Muscle of back (tissue), 11 donors: Measurements from ENCODE around the gene SATB2. TPM values are rescaled to one million over a fixed set of nuclear protein-coding genes. Genes with fewer than 3 reads are reported as not detected.

ENCODE experiments used
- DNase-seq, 3 donors: peaks; one replicate each; pipeline versions ENCODE4 v3.0.0 to v3.0.0-alpha.2; 2013
- polyA plus RNA-seq, 10 donors: library from polyadenylated mRNA; unstranded; fragments of 120-200 nt; gene quantifications; one replicate each; pipeline ENCODE4 v1.2.1, GENCODE V29; 2013; ENCODE audit not compliant: insufficient read length in 10 of 10

The SATB2 gene
- polyA plus RNA-seq, 10 donors: 1.3 to 5.3 (median 2.3) TPM

- DNase-seq: no peak
These were observed 199.4 kb downstream of the SATB2 start for GRCh38 chr2:199258291-199258690.

- no peak for DNase-seq
These were observed 200.2 kb downstream of the SATB2 start for GRCh38 chr2:199257261-199258224.

GRCh38 chr2:199230091-199230490 is 227.6 kb downstream of the SATB2 start:
- DNase-seq: no peak

- DNase-seq: peak in 1 of 3 donors; percentile 84
These were observed 228.6 kb downstream of the SATB2 start for GRCh38 chr2:199228887-199229819.

GRCh38 chr2:199223791-199224190 is 233.9 kb downstream of the SATB2 start:
- DNase-seq: no peak

GRCh38 chr2:199220920-199221319 is 236.8 kb downstream of the SATB2 start:
- DNase-seq: no peak

- DNase-seq: no peak
These were observed 238.2 kb downstream of the SATB2 start for GRCh38 chr2:199219551-199219950.
